ENCODE measurements around the gene CDC42SE2.

CDC42SE2 gene

DNA sequence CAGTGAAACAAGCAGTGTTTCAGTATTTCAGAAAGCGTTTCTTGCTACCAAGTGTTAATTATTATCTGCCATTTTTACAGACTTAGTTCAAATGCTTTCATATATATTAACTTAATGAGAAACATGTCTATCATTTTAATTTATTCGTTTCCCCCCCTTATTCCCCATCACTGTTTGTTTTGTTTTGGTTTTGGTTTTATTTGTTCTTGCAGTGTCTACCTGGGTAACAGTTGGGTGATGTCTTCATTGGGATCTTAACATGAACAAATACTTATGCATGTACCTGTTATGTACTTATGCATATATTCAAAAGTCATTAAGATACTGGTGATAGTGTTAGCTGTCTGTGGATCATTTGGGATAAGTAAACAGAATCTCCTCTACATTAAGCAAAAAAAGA is 108.0 kb downstream of the CDC42SE2 start:
- Histone ChIP-seq H3K4me2 (ENCODE audit: low read depth, low read length, poor library complexity, severe bottlenecking) (no peak overlapping the region), H3K27ac (ENCODE audit: low read depth, low read length) (no peak overlapping the region), H3F3A (ENCODE audit: insufficient read depth) (peaks cover 29% of the 10 kb centered on the region), H3K9me2 (replicated peaks; ENCODE audit: insufficient read depth, low read length) (no peaks in the 10 kb centered on the region), H3K27me3 (ENCODE audit: low read length) (no peaks in the 10 kb centered on the region), H3K36me3 (ENCODE audit: low read length) (no peaks in the 10 kb centered on the region), H3K9me3 (ENCODE audit: insufficient read depth, low read length) (no peaks in the 10 kb centered on the region), H3K4me3 (ENCODE audit: insufficient read depth, low read length, poor library complexity, severe bottlenecking) (no peak overlapping the region), H4K20me1 (ENCODE audit: low read depth, low read length) (no peaks in the 10 kb centered on the region), H3K9ac (ENCODE audit: low read length) (no peak overlapping the region), H3K79me2 (ENCODE audit: insufficient read depth, low read length) (peaks cover 94% of the 10 kb centered on the region), H2AFZ (ENCODE audit: low read depth, low read length, severe bottlenecking) (no peak overlapping the region)
- TF ChIP-seq, protein P1, sequence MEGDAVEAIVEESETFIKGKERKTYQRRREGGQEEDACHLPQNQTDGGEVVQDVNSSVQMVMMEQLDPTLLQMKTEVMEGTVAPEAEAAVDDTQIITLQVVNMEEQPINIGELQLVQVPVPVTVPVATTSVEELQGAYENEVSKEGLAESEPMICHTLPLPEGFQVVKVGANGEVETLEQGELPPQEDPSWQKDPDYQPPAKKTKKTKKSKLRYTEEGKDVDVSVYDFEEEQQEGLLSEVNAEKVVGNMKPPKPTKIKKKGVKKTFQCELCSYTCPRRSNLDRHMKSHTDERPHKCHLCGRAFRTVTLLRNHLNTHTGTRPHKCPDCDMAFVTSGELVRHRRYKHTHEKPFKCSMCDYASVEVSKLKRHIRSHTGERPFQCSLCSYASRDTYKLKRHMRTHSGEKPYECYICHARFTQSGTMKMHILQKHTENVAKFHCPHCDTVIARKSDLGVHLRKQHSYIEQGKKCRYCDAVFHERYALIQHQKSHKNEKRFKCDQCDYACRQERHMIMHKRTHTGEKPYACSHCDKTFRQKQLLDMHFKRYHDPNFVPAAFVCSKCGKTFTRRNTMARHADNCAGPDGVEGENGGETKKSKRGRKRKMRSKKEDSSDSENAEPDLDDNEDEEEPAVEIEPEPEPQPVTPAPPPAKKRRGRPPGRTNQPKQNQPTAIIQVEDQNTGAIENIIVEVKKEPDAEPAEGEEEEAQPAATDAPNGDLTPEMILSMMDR (IDR thresholded peaks at IDR 0.05; ENCODE audit: insufficient read depth, low read length, poor library complexity, severe bottlenecking) = no peak
- TF ChIP-seq EZH2phosphoT487 (conservative IDR thresholded peaks at IDR 0.05; ENCODE audit: low read length) = no peak

DNA sequence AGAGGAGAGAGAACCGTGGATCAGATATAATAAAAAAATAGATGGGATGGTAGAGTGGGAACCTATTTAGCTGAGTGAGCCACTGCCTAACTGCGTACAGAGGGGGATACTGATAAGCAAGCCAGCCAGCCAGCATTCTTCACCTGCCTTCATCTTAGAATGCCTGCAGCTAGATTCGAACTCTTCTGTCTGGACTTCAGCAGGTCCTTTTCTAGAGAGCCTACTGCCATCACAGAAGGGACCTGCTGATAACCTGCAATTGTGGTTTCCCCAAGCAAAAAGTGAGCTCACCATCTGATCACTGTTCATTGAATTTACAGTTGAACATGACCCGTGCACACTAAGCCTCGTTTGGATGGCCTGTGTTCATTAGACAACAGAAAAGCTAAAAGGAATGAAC is 109.4 kb downstream of the CDC42SE2 start:
- no peak overlapping the region for H2AFZ ChIP-seq (ENCODE audit: low read depth, low read length, severe bottlenecking)
- peak overlapping the region; percentile 77 for H3K27ac ChIP-seq (ENCODE audit: low read depth, low read length)
- H4K20me1 ChIP-seq (ENCODE audit: low read depth, low read length) = no peaks in the 10 kb centered on the region
- no peak for TF ChIP-seq EZH2phosphoT487 (conservative IDR thresholded peaks at IDR 0.05; ENCODE audit: low read length)
- TF ChIP-seq, protein P1 (IDR thresholded peaks at IDR 0.05; ENCODE audit: insufficient read depth, low read length, poor library complexity, severe bottlenecking) = no peak
- H3K27me3 ChIP-seq (ENCODE audit: low read length) = no peaks in the 10 kb centered on the region
- H3K9me3 ChIP-seq (ENCODE audit: insufficient read depth, low read length) = no peaks in the 10 kb centered on the region
- H3K4me3 ChIP-seq (ENCODE audit: insufficient read depth, low read length, poor library complexity, severe bottlenecking) = no peak overlapping the region
- no peaks in the 10 kb centered on the region for H3K36me3 ChIP-seq (ENCODE audit: low read length)
- H3K9ac ChIP-seq (ENCODE audit: low read length) = peak overlapping the region; percentile 1; the same call in 1 of the 2 replicates
- peaks cover 97% of the 10 kb centered on the region for H3K79me2 ChIP-seq (ENCODE audit: insufficient read depth, low read length)
- no peaks in the 10 kb centered on the region for H3K9me2 ChIP-seq (replicated peaks; ENCODE audit: insufficient read depth, low read length)
- peak overlapping the region; percentile 51 for H3K4me2 ChIP-seq (ENCODE audit: low read depth, low read length, poor library complexity, severe bottlenecking)
- peaks cover 38% of the 10 kb centered on the region for H3F3A ChIP-seq (ENCODE audit: insufficient read depth)

DNA sequence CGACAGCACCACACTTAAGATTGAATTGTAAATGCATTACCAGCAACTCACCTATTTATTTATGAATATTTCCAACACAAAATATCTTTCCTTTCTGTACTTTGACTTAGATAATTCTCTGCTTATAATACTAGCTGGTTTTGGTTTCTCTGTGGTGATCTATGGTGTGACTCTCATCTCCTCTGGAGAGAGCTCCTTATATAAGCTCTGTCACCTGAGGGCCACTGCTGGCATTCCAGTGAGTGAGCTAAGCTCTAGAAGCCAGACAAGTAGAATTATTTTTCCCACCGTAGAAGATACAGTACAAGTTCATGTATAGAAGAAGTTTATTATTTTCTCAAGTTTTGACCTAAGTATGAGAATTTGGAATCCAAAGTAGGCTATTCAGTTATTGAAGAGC is 111.5 kb downstream of the CDC42SE2 start:
- peaks cover 91% of the 10 kb centered on the region for H3K79me2 ChIP-seq (ENCODE audit: insufficient read depth, low read length)
- H3K27ac ChIP-seq (ENCODE audit: low read depth, low read length) = peak overlapping the region; percentile 77
- no peak overlapping the region for H3K9ac ChIP-seq (ENCODE audit: low read length)
- H3K4me3 ChIP-seq (ENCODE audit: insufficient read depth, low read length, poor library complexity, severe bottlenecking) = no peak overlapping the region
- no peak overlapping the region for H2AFZ ChIP-seq (ENCODE audit: low read depth, low read length, severe bottlenecking)
- peaks cover 54% of the 10 kb centered on the region for H3F3A ChIP-seq (ENCODE audit: insufficient read depth)
- no peak for TF ChIP-seq EZH2phosphoT487 (conservative IDR thresholded peaks at IDR 0.05; ENCODE audit: low read length)
- TF ChIP-seq, protein P1 (IDR thresholded peaks at IDR 0.05; ENCODE audit: insufficient read depth, low read length, poor library complexity, severe bottlenecking) = no peak
- H3K36me3 ChIP-seq (ENCODE audit: low read length) = no peaks in the 10 kb centered on the region
- no peaks in the 10 kb centered on the region for H3K27me3 ChIP-seq (ENCODE audit: low read length)
- no peaks in the 10 kb centered on the region for H4K20me1 ChIP-seq (ENCODE audit: low read depth, low read length)
- no peaks in the 10 kb centered on the region for H3K9me2 ChIP-seq (replicated peaks; ENCODE audit: insufficient read depth, low read length)
- no peaks in the 10 kb centered on the region for H3K9me3 ChIP-seq (ENCODE audit: insufficient read depth, low read length)
- H3K4me2 ChIP-seq (ENCODE audit: low read depth, low read length, poor library complexity, severe bottlenecking) = peak overlapping the region; percentile 51
